NCI-H1417 treated with DMSO at 0.1 percent for 48 hours (cell line): ENCODE data around the gene CDON.

Experiments used
- DNase-seq: peaks from one replicate; lab custom pipeline; 2025; lab: John Stamatoyannopoulos, UW

The CDON gene

GRCh38 chr11:125956391-125957134 is 106.1 kb downstream of the CDON start:
- DNase-seq: no peak

- DNase-seq: no peak
These were observed 106.8 kb downstream of the CDON start for GRCh38 chr11:125955856-125956255.

- no peak for DNase-seq
These were observed 107.6 kb downstream of the CDON start for GRCh38 chr11:125954945-125955640.

GRCh38 chr11:125954123-125954944 is 108.3 kb downstream of the CDON start:
- DNase-seq: no peak

GRCh38 chr11:125953401-125953935 is 109.2 kb downstream of the CDON start:
- no peak for DNase-seq

- DNase-seq: no peak
These were observed 109.7 kb downstream of the CDON start for GRCh38 chr11:125952973-125953372.

- DNase-seq: no peak
These were observed 110.1 kb downstream of the CDON start for GRCh38 chr11:125952559-125952958.

- no peak for DNase-seq
These were observed 110.9 kb downstream of the CDON start for GRCh38 chr11:125951731-125952130.

- no peak for DNase-seq
These were observed 111.7 kb downstream of the CDON start for GRCh38 chr11:125950696-125951651.

- no peak for DNase-seq
These were observed 112.5 kb downstream of the CDON start for GRCh38 chr11:125950178-125950490.

- DNase-seq: no peak
These were observed 113.1 kb downstream of the CDON start for GRCh38 chr11:125949271-125950177.

GRCh38 chr11:125948278-125949051 is 114.2 kb downstream of the CDON start:
- no peak for DNase-seq

GRCh38 chr11:125947419-125948277 is 115.0 kb downstream of the CDON start:
- no peak for DNase-seq

- DNase-seq: no peak
These were observed 115.8 kb downstream of the CDON start for GRCh38 chr11:125946712-125947418.

GRCh38 chr11:125945797-125946520 is 116.7 kb downstream of the CDON start, which contains the start of gene VSIG10L2:
Gene VSIG10L2 (plus strand): TSS chr11:125946044. CDS start chr11:125946056, 12 bp downstream.
- DNase-seq: no peak

- no peak for DNase-seq
These were observed 117.5 kb downstream of the CDON start for GRCh38 chr11:125945011-125945796.
